Esophagus squamous epithelium (tissue), 4 donors: ENCODE data around the gene TEX12.

Experiments used
- POLR2A ChIP-seq, 4 donors: fragments of 450-650 bp; IDR thresholded peaks; one replicate each; pipeline ENCODE4 v1.6.1; 2017; ENCODE audit warnings: antibody characterized with exemption in 4 of 4, mild to moderate bottlenecking in 4 of 4, moderate library complexity in 3 of 4
- TF ChIP-seq, protein P1 (sequence below), 6 experiments: fragments of 450-650 bp in 4 of 6; fragments of 200-600 bp in 2 of 6; sonication (generic) in 2 of 6; IDR thresholded peaks; one replicate each; pipeline ENCODE4 v1.5.1; 2016 to 2019; ENCODE audit warnings: antibody characterized with exemption in 6 of 6, mild to moderate bottlenecking in 4 of 6, moderate library complexity in 4 of 6

DNA sequence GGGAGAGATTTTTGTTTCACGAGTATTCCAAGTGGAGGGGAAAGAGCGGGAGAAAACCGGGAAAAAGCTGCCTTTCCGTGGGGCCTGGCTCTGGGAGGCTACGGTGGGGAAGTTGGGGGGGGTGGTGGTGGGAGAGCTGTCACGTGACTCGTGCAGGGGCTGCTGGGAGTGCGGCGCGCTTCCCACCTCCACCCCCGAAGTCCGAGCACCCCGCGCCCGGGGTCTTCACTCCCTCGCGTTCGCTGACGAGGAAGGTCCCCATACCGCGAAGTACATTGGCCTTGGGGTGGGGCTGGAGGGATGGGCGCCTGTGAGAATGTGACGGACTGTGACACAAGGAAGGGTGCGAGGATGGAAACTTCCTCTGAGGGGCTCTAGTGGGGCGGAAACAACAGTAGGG is at the start of gene TEX12:
- TF ChIP-seq, protein P1, sequence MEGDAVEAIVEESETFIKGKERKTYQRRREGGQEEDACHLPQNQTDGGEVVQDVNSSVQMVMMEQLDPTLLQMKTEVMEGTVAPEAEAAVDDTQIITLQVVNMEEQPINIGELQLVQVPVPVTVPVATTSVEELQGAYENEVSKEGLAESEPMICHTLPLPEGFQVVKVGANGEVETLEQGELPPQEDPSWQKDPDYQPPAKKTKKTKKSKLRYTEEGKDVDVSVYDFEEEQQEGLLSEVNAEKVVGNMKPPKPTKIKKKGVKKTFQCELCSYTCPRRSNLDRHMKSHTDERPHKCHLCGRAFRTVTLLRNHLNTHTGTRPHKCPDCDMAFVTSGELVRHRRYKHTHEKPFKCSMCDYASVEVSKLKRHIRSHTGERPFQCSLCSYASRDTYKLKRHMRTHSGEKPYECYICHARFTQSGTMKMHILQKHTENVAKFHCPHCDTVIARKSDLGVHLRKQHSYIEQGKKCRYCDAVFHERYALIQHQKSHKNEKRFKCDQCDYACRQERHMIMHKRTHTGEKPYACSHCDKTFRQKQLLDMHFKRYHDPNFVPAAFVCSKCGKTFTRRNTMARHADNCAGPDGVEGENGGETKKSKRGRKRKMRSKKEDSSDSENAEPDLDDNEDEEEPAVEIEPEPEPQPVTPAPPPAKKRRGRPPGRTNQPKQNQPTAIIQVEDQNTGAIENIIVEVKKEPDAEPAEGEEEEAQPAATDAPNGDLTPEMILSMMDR (IDR thresholded peaks at IDR 0.05): no peak
- no peak for TF ChIP-seq POLR2A (IDR thresholded peaks at IDR 0.05)
